Neural cell (in vitro differentiated cells): ENCODE results near the gene EXOC2.

Source experiments
- EZH2 ChIP-seq: fragments of 200-600, 300-800 bp; shearing (Covaris generic), sonication (generic); IDR thresholded peaks from 2 replicates; pipeline ENCODE4 v1.6.1; 2014; ENCODE audit warnings: antibody characterized with exemption, low read length, borderline replicate concordance, mild to moderate bottlenecking; ENCODE audit not compliant: insufficient read depth, poor library complexity, severe bottlenecking
- MXI1 ChIP-seq: fragments of 450-650 bp; conservative IDR thresholded peaks from 2 replicates; pipeline ENCODE4 v1.6.1; 2014; ENCODE audit warnings: antibody characterized with exemption, mild to moderate bottlenecking; ENCODE audit not compliant: poor library complexity, severe bottlenecking
- POLR2AphosphoS5 ChIP-seq: IDR thresholded peaks from 2 replicates; pipeline ENCODE4 v1.6.1; 2012
- TF ChIP-seq, protein P1 (sequence below): fragments of 450-650 bp; IDR thresholded peaks from 2 replicates; pipeline ENCODE4 v1.5.1; 2014; ENCODE audit warnings: antibody characterized with exemption, mild to moderate bottlenecking, moderate library complexity; ENCODE audit not compliant: poor library complexity, severe bottlenecking
- TF ChIP-seq, protein P2 (sequence below): IDR thresholded peaks from 2 replicates; pipeline ENCODE4 v1.6.1; 2012; ENCODE audit warnings: borderline replicate concordance

DNA sequence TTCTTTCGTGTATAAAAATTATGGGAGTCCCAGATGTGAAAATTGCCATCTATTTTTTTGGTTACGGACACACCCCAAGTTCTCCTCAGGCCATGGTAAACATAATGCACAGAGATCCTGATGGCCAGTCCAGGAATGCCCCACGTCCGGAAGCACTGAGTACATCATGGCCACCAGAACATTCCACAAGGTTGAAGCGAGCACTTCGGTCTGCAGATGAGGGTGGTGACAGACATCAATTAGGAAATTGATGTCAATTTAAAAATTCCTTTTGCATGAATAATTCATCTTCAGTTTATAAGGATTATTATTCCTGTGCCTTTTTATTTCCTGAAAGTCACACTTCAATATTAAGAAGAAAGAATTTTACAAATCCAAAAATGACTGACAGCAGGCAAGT lies 13.2 kb upstream of the EXOC2 start:
- TF ChIP-seq, protein P1, sequence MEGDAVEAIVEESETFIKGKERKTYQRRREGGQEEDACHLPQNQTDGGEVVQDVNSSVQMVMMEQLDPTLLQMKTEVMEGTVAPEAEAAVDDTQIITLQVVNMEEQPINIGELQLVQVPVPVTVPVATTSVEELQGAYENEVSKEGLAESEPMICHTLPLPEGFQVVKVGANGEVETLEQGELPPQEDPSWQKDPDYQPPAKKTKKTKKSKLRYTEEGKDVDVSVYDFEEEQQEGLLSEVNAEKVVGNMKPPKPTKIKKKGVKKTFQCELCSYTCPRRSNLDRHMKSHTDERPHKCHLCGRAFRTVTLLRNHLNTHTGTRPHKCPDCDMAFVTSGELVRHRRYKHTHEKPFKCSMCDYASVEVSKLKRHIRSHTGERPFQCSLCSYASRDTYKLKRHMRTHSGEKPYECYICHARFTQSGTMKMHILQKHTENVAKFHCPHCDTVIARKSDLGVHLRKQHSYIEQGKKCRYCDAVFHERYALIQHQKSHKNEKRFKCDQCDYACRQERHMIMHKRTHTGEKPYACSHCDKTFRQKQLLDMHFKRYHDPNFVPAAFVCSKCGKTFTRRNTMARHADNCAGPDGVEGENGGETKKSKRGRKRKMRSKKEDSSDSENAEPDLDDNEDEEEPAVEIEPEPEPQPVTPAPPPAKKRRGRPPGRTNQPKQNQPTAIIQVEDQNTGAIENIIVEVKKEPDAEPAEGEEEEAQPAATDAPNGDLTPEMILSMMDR, result no peak
- TF ChIP-seq POLR2AphosphoS5 (no peak), EZH2 (no peak), MXI1 (no peak)
- TF ChIP-seq, protein P2, sequence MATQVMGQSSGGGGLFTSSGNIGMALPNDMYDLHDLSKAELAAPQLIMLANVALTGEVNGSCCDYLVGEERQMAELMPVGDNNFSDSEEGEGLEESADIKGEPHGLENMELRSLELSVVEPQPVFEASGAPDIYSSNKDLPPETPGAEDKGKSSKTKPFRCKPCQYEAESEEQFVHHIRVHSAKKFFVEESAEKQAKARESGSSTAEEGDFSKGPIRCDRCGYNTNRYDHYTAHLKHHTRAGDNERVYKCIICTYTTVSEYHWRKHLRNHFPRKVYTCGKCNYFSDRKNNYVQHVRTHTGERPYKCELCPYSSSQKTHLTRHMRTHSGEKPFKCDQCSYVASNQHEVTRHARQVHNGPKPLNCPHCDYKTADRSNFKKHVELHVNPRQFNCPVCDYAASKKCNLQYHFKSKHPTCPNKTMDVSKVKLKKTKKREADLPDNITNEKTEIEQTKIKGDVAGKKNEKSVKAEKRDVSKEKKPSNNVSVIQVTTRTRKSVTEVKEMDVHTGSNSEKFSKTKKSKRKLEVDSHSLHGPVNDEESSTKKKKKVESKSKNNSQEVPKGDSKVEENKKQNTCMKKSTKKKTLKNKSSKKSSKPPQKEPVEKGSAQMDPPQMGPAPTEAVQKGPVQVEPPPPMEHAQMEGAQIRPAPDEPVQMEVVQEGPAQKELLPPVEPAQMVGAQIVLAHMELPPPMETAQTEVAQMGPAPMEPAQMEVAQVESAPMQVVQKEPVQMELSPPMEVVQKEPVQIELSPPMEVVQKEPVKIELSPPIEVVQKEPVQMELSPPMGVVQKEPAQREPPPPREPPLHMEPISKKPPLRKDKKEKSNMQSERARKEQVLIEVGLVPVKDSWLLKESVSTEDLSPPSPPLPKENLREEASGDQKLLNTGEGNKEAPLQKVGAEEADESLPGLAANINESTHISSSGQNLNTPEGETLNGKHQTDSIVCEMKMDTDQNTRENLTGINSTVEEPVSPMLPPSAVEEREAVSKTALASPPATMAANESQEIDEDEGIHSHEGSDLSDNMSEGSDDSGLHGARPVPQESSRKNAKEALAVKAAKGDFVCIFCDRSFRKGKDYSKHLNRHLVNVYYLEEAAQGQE, result no peak
